DND-41 (cell line): ENCODE data around the gene PPARGC1A.

Experiments
- ATAC-seq: fragments of 200-7000 bp; cut with Tn5 transposase; 3 replicates; pipeline ENCODE4 v1.9.1; 2021; ENCODE audit warnings: low read depth; ENCODE audit not compliant: insufficient read depth
- DNase-seq: peaks from one replicate; pipeline ENCODE4 v3.0.0-alpha.2; 2020
- H2AFZ ChIP-seq: 2 replicates; pipeline ENCODE4 v1.6.0; 2012; ENCODE audit warnings: low read depth, low read length
- H3K27ac ChIP-seq: 2 replicates; pipeline ENCODE4 v1.5.1; 2012; ENCODE audit warnings: low read length, inconsistent platforms
- H3K27me3 ChIP-seq: fragments of 200-600 bp; sonication (generic); 2 replicates; pipeline ENCODE4 v1.6.0; 2012; ENCODE audit warnings: low read length, mild to moderate bottlenecking, inconsistent platforms; ENCODE audit not compliant: insufficient read depth, poor library complexity
- H3K36me3 ChIP-seq: 2 replicates; pipeline ENCODE4 v1.5.1; 2012; ENCODE audit warnings: low read length, inconsistent platforms; ENCODE audit not compliant: insufficient read depth
- H3K4me1 ChIP-seq: 2 replicates; pipeline ENCODE4 v1.5.1; 2012; ENCODE audit warnings: mild to moderate bottlenecking, low read length; ENCODE audit not compliant: insufficient read depth
- H3K4me2 ChIP-seq: 2 replicates; pipeline ENCODE4 v1.6.0; 2012; ENCODE audit warnings: mild to moderate bottlenecking, moderate library complexity, low read length, inconsistent platforms; ENCODE audit not compliant: insufficient read depth
- H3K4me3 ChIP-seq, 2 experiments: fragments of 200-600 bp in 1 of 2; shearing (Covaris generic) in 1 of 2; 2 replicates each; pipeline ENCODE4 v1.5.1; 2012 to 2016; ENCODE audit warnings: inconsistent platforms in 2 of 2, low read length in 2 of 2, mild to moderate bottlenecking in 2 of 2, low read depth in 1 of 2, moderate library complexity in 1 of 2
- H3K79me2 ChIP-seq: 2 replicates; pipeline ENCODE4 v1.6.0; 2012; ENCODE audit warnings: low read length, inconsistent platforms; ENCODE audit not compliant: insufficient read depth
- H3K9ac ChIP-seq: 2 replicates; pipeline ENCODE4 v1.6.0; 2012; ENCODE audit warnings: low read depth, mild to moderate bottlenecking, inconsistent platforms, low read length, moderate library complexity
- H3K9me3 ChIP-seq: 2 replicates; pipeline ENCODE4 v1.5.1; 2012; ENCODE audit warnings: low read length, moderate library complexity, mild to moderate bottlenecking, inconsistent platforms; ENCODE audit not compliant: insufficient read depth, severe bottlenecking
- H4K20me1 ChIP-seq: 2 replicates; pipeline ENCODE4 v1.6.0; 2012; ENCODE audit warnings: low read length; ENCODE audit not compliant: insufficient read depth
- EZH2 ChIP-seq: IDR thresholded peaks from 3 replicates; pipeline ENCODE4 v1.6.1; 2012; ENCODE audit warnings: borderline replicate concordance, low read depth, mild to moderate bottlenecking, moderate library complexity, low read length, inconsistent platforms; ENCODE audit not compliant: severe bottlenecking
- TF ChIP-seq, protein P1 (sequence below): IDR thresholded peaks from 2 replicates; pipeline ENCODE4 v1.5.1; 2012; ENCODE audit warnings: borderline replicate concordance, low read length, moderate library complexity, mild to moderate bottlenecking; ENCODE audit not compliant: poor library complexity, severe bottlenecking; ENCODE audit errors: extremely low read depth

Gene PPARGC1A

DNA sequence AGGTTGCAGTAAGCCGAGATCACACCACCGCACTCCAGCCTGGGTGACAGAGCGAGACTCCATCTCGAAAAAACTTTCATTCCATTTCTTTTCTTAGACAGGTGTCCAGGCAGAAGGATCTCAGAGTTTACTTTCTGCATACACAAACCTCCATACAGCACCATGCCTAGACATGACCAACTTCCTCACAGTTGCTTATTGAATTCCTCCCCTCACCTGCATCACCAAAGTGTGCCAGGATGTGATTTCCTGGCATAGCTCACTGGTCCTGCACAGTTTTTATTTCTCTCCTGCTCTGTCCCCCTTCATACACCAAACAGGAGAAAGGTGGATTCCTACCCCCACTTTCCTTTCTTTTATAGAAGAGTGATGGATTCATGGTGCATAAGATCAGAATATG is 34.7 kb upstream of the PPARGC1A start:
- no peak for TF ChIP-seq EZH2
- TF ChIP-seq, protein P1, sequence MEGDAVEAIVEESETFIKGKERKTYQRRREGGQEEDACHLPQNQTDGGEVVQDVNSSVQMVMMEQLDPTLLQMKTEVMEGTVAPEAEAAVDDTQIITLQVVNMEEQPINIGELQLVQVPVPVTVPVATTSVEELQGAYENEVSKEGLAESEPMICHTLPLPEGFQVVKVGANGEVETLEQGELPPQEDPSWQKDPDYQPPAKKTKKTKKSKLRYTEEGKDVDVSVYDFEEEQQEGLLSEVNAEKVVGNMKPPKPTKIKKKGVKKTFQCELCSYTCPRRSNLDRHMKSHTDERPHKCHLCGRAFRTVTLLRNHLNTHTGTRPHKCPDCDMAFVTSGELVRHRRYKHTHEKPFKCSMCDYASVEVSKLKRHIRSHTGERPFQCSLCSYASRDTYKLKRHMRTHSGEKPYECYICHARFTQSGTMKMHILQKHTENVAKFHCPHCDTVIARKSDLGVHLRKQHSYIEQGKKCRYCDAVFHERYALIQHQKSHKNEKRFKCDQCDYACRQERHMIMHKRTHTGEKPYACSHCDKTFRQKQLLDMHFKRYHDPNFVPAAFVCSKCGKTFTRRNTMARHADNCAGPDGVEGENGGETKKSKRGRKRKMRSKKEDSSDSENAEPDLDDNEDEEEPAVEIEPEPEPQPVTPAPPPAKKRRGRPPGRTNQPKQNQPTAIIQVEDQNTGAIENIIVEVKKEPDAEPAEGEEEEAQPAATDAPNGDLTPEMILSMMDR, result no peak
- no peak for ATAC-seq

DNA sequence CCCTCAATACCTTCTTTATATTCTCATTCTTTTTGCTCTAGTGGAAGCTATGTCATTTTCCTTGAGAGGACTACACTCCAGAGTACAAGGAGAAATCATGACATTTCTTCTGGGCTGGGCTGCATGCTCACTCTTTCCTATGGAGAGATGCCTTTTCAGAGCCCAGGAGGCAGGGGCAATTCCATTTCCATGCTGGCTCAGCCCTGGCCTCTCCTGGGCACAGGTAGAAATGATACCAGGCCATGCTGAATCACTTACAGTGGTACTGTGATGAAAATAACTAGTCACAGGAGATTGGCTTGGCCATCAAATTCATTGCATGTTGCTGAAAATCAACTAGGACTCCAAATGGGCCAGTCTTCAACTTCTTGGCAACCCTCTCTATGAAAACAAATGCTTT is 34.0 kb upstream of the PPARGC1A start:
- no peaks in the 10 kb centered on the region for H4K20me1 ChIP-seq
- TF ChIP-seq EZH2, result no peak
- TF ChIP-seq, protein P1, result no peak
- H3K4me2 ChIP-seq, result no peak overlapping the region
- no peak overlapping the region for H3K9ac ChIP-seq
- no peak for ATAC-seq
- no peak overlapping the region for H3K27ac ChIP-seq
- H3K36me3 ChIP-seq, result no peaks in the 10 kb centered on the region
- no peak overlapping the region for H3K4me3 ChIP-seq
- no peaks in the 10 kb centered on the region for H3K27me3 ChIP-seq
- no peaks in the 10 kb centered on the region for H3K79me2 ChIP-seq
- no peak for DNase-seq
- H3K9me3 ChIP-seq, result no peaks in the 10 kb centered on the region
- H2AFZ ChIP-seq, result no peak overlapping the region
- H3K4me1 ChIP-seq, result no peaks in the 10 kb centered on the region

More for the DNA sequence above, 34.7 kb upstream of the PPARGC1A start:
- no peaks in the 10 kb centered on the region for H3K36me3 ChIP-seq
- H3K9me3 ChIP-seq, result no peaks in the 10 kb centered on the region
- no peak for DNase-seq
- H3K27ac ChIP-seq, result no peak overlapping the region
- H4K20me1 ChIP-seq, result no peaks in the 10 kb centered on the region
- H3K9ac ChIP-seq, result no peak overlapping the region
- H2AFZ ChIP-seq, result no peak overlapping the region
- no peaks in the 10 kb centered on the region for H3K27me3 ChIP-seq
- no peak overlapping the region for H3K4me2 ChIP-seq
- no peaks in the 10 kb centered on the region for H3K79me2 ChIP-seq
- no peak overlapping the region for H3K4me3 ChIP-seq
- H3K4me1 ChIP-seq, result no peaks in the 10 kb centered on the region

DNA sequence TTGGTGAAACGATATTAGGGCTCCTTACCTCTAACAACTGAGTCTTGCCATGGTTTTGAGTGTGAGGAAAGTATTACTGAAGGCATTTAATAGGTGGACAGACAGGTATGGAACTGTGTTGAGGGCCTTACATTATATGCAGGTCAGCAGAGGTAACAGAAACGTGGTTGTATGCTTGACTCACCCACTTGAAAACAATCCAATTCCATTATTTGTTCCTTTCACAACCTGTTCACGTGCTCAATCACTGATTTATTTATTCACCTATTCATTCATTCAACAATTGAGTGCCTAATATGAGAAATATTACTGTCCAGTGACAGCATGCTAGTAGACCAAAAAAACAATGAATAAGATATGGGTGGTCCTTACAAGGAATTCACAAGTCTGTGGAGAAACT is 33.3 kb upstream of the PPARGC1A start:
- DNase-seq (no peak), ATAC-seq (no peak)
- Histone ChIP-seq H3K27me3 (no peaks in the 10 kb centered on the region), H3K79me2 (no peaks in the 10 kb centered on the region), H3K4me2 (no peak overlapping the region), H3K27ac (no peak overlapping the region), H3K9me3 (no peaks in the 10 kb centered on the region), H2AFZ (no peak overlapping the region), H3K4me1 (no peaks in the 10 kb centered on the region), H3K36me3 (no peaks in the 10 kb centered on the region), H3K9ac (no peak overlapping the region), H3K4me3 (no peak overlapping the region), H4K20me1 (no peaks in the 10 kb centered on the region)
- no peak for TF ChIP-seq EZH2
- TF ChIP-seq, protein P1, result no peak

DNA sequence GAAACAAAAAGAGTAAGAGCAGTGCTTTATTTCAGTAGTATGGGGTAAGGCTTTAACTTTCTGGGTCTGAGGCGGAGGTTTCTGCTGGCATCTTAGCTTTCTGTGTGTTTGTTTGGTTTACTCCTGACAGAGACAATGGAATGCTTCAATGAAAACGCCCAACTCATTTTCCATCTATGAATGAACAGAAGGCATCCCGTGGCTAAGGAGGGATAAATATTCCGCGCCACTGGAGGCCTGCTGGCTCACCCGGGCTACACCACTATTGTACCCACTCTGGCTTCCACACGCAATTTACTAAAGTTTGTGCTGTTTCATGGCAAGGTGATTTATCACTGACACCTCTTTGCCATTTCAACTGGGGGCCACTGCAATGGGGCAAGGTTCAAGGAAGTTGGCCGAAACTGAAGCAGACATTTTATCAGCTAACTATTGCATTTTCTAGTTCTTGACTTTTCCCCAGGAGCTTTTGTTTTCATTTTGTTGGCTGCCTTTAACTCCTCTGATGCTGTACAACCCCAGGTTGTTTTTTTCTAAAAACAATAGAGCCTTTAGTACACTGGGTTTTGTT is 32.8 kb upstream of the PPARGC1A start:
- Histone ChIP-seq H3K27ac (no peak overlapping the region), H3K4me3 (no peak overlapping the region), H3K27me3 (no peaks in the 10 kb centered on the region), H3K4me2 (no peak overlapping the region), H4K20me1 (no peaks in the 10 kb centered on the region), H3K79me2 (no peaks in the 10 kb centered on the region), H2AFZ (no peak overlapping the region), H3K36me3 (no peaks in the 10 kb centered on the region), H3K9me3 (no peaks in the 10 kb centered on the region), H3K9ac (no peak overlapping the region), H3K4me1 (no peaks in the 10 kb centered on the region)
- DNase-seq (no peak), ATAC-seq (no peak)
- no peak for TF ChIP-seq EZH2
- TF ChIP-seq, protein P1, result no peak
